Measurements from ENCODE around the gene LCN15.

- TF ChIP-seq ZNF274 (IDR thresholded peaks at IDR 0.05; ENCODE audit: low read depth, low read length) (no peak), YY1 (IDR thresholded peaks at IDR 0.05; ENCODE audit: insufficient read depth, insufficient read length) (no peak), SUZ12 (IDR thresholded peaks at IDR 0.05; ENCODE audit: extremely low read depth, insufficient read depth, insufficient read length) (no peak)
Observed at GRCh38 chr9:136802321-136802720, 38.0 kb upstream of the LCN15 start.

All from NT2/D1 (cell line).